DMS114 treated with DMSO at 0.1 percent for 48 hours (cell line): ENCODE results near the gene PTTG1IP2.
A peak's percentile ranks its signal among the peaks of the same experiment; 100 is the strongest.

Source experiments
- DNase-seq: peaks from one replicate; lab custom pipeline; 2025; ENCODE audit not compliant: unreplicated experiment; lab: John Stamatoyannopoulos, UW

PTTG1IP2 gene

DNA sequence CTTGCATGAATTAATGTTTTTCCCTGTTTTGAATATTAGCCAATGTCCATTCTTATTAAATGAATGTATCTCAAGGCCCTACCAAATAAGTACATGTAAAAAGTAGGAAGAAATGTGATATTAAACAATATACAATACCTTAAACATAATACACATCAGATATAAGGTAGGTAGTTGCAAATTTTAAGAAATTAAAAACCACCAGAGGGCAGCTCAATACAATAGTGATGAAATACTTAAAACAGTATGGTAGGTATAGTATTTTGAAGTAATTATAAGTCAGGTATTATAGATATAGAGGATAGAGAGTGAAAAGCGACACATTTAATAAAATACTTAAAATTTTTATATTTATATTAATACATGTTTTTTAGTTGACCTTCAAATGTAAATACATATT lies 83.1 kb downstream of the PTTG1IP2 start:
- DNase-seq: peak; percentile 4

- DNase-seq: no peak
Measured at GRCh38 chr7:90560730-90561129, 91.3 kb downstream of the PTTG1IP2 start.
